Activated T-cell treated with anti-CD3 and anti-CD28 coated beads, Interleukin-2, amount 50 U/mL, for 72 hours (primary cell): ENCODE results near the gene OR10P1. TPM values are rescaled to one million over a fixed set of nuclear protein-coding genes. Genes with fewer than 3 reads are reported as not detected.

Experiments used
- ATAC-seq, 2 donors: fragments of 150-1000 bp; cut with Tn5 transposase; replicated peaks in 1 of 2; 2 replicates each; pipeline ENCODE4 v1.10.0; 2021; ENCODE audit warnings: moderate library complexity in 2 of 2, mild to moderate bottlenecking in 1 of 2
- DNase-seq, 2 donors: peaks; one replicate each; pipeline ENCODE4 v3.0.0; 2021 to 2022; ENCODE audit warnings: mixed read lengths in 1 of 2
- H3K27ac Mint-ChIP-seq: one replicate; pipeline ENCODE4 v1.8.0; 2022; ENCODE audit warnings: mild to moderate bottlenecking, moderate library complexity, mixed read lengths
- H3K27me3 Mint-ChIP-seq: one replicate; pipeline ENCODE4 v1.8.0; 2022; ENCODE audit warnings: low read depth, mixed read lengths
- H3K36me3 Mint-ChIP-seq, 2 donors: one replicate each; pipeline ENCODE4 v1.8.0; 2022; ENCODE audit warnings: mixed read lengths in 2 of 2, mild to moderate bottlenecking in 1 of 2; ENCODE audit not compliant: insufficient read depth in 2 of 2
- H3K4me1 Mint-ChIP-seq: one replicate; pipeline ENCODE4 v1.8.0; 2022; ENCODE audit warnings: low read depth, mixed read lengths
- H3K4me3 Mint-ChIP-seq, 2 donors: one replicate each; pipeline ENCODE4 v1.8.0; 2022; ENCODE audit warnings: mild to moderate bottlenecking in 2 of 2, mixed read lengths in 2 of 2, moderate library complexity in 2 of 2
- H3K9me3 Mint-ChIP-seq, 2 donors: one replicate each; pipeline ENCODE4 v1.8.0; 2022; ENCODE audit warnings: mixed read lengths in 2 of 2
- total RNA-seq, 2 donors: library from RNA; stranded (reverse); gene quantifications; one replicate each; pipeline ENCODE4 v1.2.3, GENCODE V29; 2022

Gene OR10P1
- total RNA-seq, 2 donors from 2014 or later: not detected

- peaks cover 11% of the 10 kb centered on the region for H3K4me1 Mint-ChIP-seq
- DNase-seq (no peak), ATAC-seq (no peak)
- H3K36me3 Mint-ChIP-seq: peaks cover 0 to 2% of the 10 kb centered on the region in 2 donors
- H3K27me3 Mint-ChIP-seq: peaks cover 9% of the 10 kb centered on the region
- H3K9me3 Mint-ChIP-seq: peaks cover 0 to 3% of the 10 kb centered on the region in 2 donors
- H3K27ac Mint-ChIP-seq: no peak overlapping the region
- H3K4me3 Mint-ChIP-seq: no peak overlapping the region
Observed at GRCh38 chr12:55657212-55657611, 20.5 kb downstream of the OR10P1 start.

- Mint-ChIP-seq H3K4me3 (no peak overlapping the region), H3K36me3 (no peaks in the 10 kb centered on the region), H3K27me3 (peaks cover 9% of the 10 kb centered on the region), H3K27ac (no peak overlapping the region), H3K4me1 (peaks cover 2% of the 10 kb centered on the region), H3K9me3 (no peaks in the 10 kb centered on the region)
- ATAC-seq (no peak), DNase-seq (no peak)
Observed at GRCh38 chr12:55658212-55658611, 21.5 kb downstream of the OR10P1 start.

- Mint-ChIP-seq H3K27ac (no peak overlapping the region), H3K4me3 (no peak overlapping the region), H3K36me3 (no peaks in the 10 kb centered on the region), H3K4me1 (no peaks in the 10 kb centered on the region), H3K27me3 (peaks cover 9% of the 10 kb centered on the region), H3K9me3 (no peaks in the 10 kb centered on the region)
- DNase-seq (no peak), ATAC-seq (no peak)
Observed at GRCh38 chr12:55658635-55659391, 22.1 kb downstream of the OR10P1 start.

GRCh38 chr12:55659486-55660385 lies 23.0 kb downstream of the OR10P1 start:
- Mint-ChIP-seq H3K4me1 (no peaks in the 10 kb centered on the region), H3K9me3 (no peaks in the 10 kb centered on the region)

GRCh38 chr12:55663391-55663790 lies 26.7 kb downstream of the OR10P1 start:
- no peaks in the 10 kb centered on the region for H3K36me3 Mint-ChIP-seq
- ATAC-seq: no peak
- H3K9me3 Mint-ChIP-seq: no peaks in the 10 kb centered on the region

More at GRCh38 chr12:55659486-55660385, 23.0 kb downstream of the OR10P1 start:
- Mint-ChIP-seq H3K36me3 (no peaks in the 10 kb centered on the region), H3K27ac (no peak overlapping the region), H3K27me3 (peaks cover 9% of the 10 kb centered on the region), H3K4me3 (no peak overlapping the region)
- DNase-seq (no peak), ATAC-seq (peak in 1 of 2 donors; percentile 53)

GRCh38 chr12:55664826-55665225 lies 28.1 kb downstream of the OR10P1 start:
- no peaks in the 10 kb centered on the region for H3K4me1 Mint-ChIP-seq
- H3K27ac Mint-ChIP-seq: no peak overlapping the region
- no peaks in the 10 kb centered on the region for H3K9me3 Mint-ChIP-seq
- no peak overlapping the region for H3K4me3 Mint-ChIP-seq
- peaks cover 13% of the 10 kb centered on the region for H3K27me3 Mint-ChIP-seq
- ATAC-seq (no peak), DNase-seq (no peak)
- no peaks in the 10 kb centered on the region for H3K36me3 Mint-ChIP-seq

More at GRCh38 chr12:55663391-55663790, 26.7 kb downstream of the OR10P1 start:
- H3K4me3 Mint-ChIP-seq: no peak overlapping the region
- no peak overlapping the region for H3K27ac Mint-ChIP-seq
- H3K4me1 Mint-ChIP-seq: no peaks in the 10 kb centered on the region
- no peak for DNase-seq
- H3K27me3 Mint-ChIP-seq: peaks cover 13% of the 10 kb centered on the region

GRCh38 chr12:55666508-55666907 lies 29.8 kb downstream of the OR10P1 start:
- ATAC-seq (no peak), DNase-seq (no peak)
- H3K27ac Mint-ChIP-seq: no peak overlapping the region
- H3K4me3 Mint-ChIP-seq: no peak overlapping the region
- no peaks in the 10 kb centered on the region for H3K9me3 Mint-ChIP-seq
- no peaks in the 10 kb centered on the region for H3K36me3 Mint-ChIP-seq
- H3K4me1 Mint-ChIP-seq: no peaks in the 10 kb centered on the region
- H3K27me3 Mint-ChIP-seq: peaks cover 4% of the 10 kb centered on the region

GRCh38 chr12:55670276-55670675 lies 33.6 kb downstream of the OR10P1 start:
- H3K9me3 Mint-ChIP-seq: no peaks in the 10 kb centered on the region
- no peaks in the 10 kb centered on the region for H3K36me3 Mint-ChIP-seq
- ATAC-seq (no peak), DNase-seq (no peak)
- H3K27ac Mint-ChIP-seq: no peak overlapping the region
- H3K4me3 Mint-ChIP-seq: no peak overlapping the region
- H3K4me1 Mint-ChIP-seq: no peaks in the 10 kb centered on the region
- peaks cover 8% of the 10 kb centered on the region for H3K27me3 Mint-ChIP-seq

- Mint-ChIP-seq H3K9me3 (no peaks in the 10 kb centered on the region), H3K27ac (no peak overlapping the region), H3K4me1 (no peaks in the 10 kb centered on the region), H3K27me3 (peaks cover 14% of the 10 kb centered on the region), H3K4me3 (no peak overlapping the region), H3K36me3 (no peaks in the 10 kb centered on the region)
- ATAC-seq: no peak
- DNase-seq: no peak
Observed at GRCh38 chr12:55671746-55672145, 35.1 kb downstream of the OR10P1 start.

GRCh38 chr12:55673638-55674037 lies 36.9 kb downstream of the OR10P1 start:
- DNase-seq (no peak), ATAC-seq (no peak)
- no peaks in the 10 kb centered on the region for H3K36me3 Mint-ChIP-seq
- peaks cover 15% of the 10 kb centered on the region for H3K27me3 Mint-ChIP-seq
- H3K4me3 Mint-ChIP-seq: no peak overlapping the region
- H3K4me1 Mint-ChIP-seq: no peaks in the 10 kb centered on the region
- H3K27ac Mint-ChIP-seq: no peak overlapping the region
- H3K9me3 Mint-ChIP-seq: no peaks in the 10 kb centered on the region

GRCh38 chr12:55675666-55676065 lies 39.0 kb downstream of the OR10P1 start:
- no peaks in the 10 kb centered on the region for H3K9me3 Mint-ChIP-seq
- H3K4me3 Mint-ChIP-seq: no peak overlapping the region
- H3K36me3 Mint-ChIP-seq: no peaks in the 10 kb centered on the region
- ATAC-seq: no peak
- peaks cover 1% of the 10 kb centered on the region for H3K4me1 Mint-ChIP-seq
- H3K27me3 Mint-ChIP-seq: peaks cover 31% of the 10 kb centered on the region
- H3K27ac Mint-ChIP-seq: no peak overlapping the region
- no peak for DNase-seq

GRCh38 chr12:55676707-55677106 lies 40.0 kb downstream of the OR10P1 start:
- H3K4me1 Mint-ChIP-seq: peaks cover 12% of the 10 kb centered on the region
- peaks cover 41% of the 10 kb centered on the region for H3K27me3 Mint-ChIP-seq

GRCh38 chr12:55679691-55680090 lies 43.0 kb downstream of the OR10P1 start:
- Mint-ChIP-seq H3K4me3 (no peak overlapping the region), H3K9me3 (no peaks in the 10 kb centered on the region), H3K27me3 (peaks cover 56% of the 10 kb centered on the region), H3K4me1 (peaks cover 17% of the 10 kb centered on the region), H3K27ac (peak overlapping the region; percentile 16), H3K36me3 (no peaks in the 10 kb centered on the region)
- no peak for DNase-seq
- ATAC-seq: no peak

More at GRCh38 chr12:55676707-55677106, 40.0 kb downstream of the OR10P1 start:
- Mint-ChIP-seq H3K4me3 (no peak overlapping the region), H3K9me3 (no peaks in the 10 kb centered on the region), H3K27ac (no peak overlapping the region), H3K36me3 (no peaks in the 10 kb centered on the region)
- DNase-seq: no peak
- no peak for ATAC-seq
